T-helper 22 cell (primary cell): ENCODE measurements around the gene LRCOL1.

Experiments
- DNase-seq: peaks from one replicate; pipeline ENCODE4 v3.0.0-alpha.2; 2020; ENCODE audit warnings: low read depth

LRCOL1 gene

GRCh38 chr12:132610051-132610759 lies at the start of gene LRCOL1:
Gene LRCOL1 (minus strand): TSS chr12:132610582. CDS start chr12:132606251, 4,331 bp downstream.
- DNase-seq, result no peak

GRCh38 chr12:132660052-132660451 lies 49.7 kb upstream of the LRCOL1 start:
- no peak for DNase-seq

- no peak for DNase-seq
These were observed 48.8 kb upstream of the LRCOL1 start for GRCh38 chr12:132659146-132659545.

GRCh38 chr12:132658149-132658894 lies 47.9 kb upstream of the LRCOL1 start:
- no peak for DNase-seq

DNA sequence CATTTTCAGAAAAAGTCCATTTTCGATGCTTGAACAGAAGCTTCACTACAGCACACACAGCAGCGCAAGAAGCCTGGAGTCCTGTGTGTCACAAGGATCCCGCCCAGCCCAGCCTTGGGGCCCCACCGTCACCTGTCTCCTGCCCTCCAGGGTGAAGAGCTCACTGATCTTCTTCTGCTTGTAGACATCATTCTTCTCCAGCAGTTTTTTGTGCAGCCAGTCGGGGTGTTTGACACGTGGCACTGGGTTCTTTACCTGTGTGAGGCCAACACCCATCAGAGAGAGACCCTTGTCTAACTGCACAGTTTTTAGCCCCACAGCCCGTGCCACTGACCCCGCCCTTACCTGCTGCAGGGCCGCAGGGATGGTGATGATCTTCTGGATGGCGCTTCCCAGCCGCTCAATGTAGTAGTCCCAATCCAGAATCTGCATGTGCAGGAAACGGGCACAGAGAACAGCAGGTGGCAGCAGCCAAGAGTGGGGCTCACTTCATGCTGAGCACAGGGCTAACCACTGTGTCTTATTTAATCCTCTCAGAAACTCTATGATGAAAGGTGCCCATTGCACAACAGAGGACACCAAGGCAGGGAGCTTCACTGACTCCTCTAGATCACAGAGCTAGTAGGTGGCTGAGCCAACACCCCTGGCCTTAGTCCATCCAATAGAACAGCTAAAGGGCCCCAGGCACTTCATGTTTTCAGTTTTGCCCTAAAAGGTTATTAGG lies 46.8 kb upstream of the LRCOL1 start:
- DNase-seq, result no peak

DNA sequence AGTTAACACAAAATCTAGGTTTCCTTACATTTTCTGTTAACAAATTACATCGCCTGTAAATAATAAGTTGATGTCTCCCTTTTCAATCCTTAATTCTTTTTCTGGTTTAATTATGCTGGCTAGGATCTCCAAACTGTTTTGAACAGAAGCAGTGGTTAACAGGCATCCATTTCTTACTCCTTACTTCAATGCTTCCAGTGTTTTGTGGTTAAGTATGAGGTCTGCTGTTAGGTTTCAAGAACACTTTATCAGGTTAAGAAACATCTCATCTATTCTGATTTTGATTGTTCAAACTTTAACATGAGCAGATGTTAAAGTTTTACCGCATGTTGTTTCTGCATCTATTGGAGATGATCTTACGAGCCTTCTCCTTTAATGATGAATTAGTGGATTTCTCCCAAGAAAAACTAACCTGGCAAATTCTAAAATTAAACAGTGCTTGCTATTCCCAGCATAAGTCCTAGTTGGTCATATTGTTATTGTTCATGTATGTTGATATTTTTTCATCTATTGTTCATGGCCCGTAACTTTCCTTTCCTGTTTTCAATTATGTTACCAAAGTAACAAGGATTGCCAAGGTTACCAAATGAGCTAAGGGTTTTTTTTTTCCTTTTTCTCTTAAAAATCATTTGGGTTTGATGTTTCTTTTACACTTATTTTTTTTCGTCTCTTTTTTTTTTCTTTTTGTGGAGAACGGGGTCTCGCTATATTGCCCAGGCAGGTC lies 43.3 kb upstream of the LRCOL1 start:
- DNase-seq, result no peak

GRCh38 chr12:132651444-132652100 lies 41.2 kb upstream of the LRCOL1 start:
- no peak for DNase-seq

DNA sequence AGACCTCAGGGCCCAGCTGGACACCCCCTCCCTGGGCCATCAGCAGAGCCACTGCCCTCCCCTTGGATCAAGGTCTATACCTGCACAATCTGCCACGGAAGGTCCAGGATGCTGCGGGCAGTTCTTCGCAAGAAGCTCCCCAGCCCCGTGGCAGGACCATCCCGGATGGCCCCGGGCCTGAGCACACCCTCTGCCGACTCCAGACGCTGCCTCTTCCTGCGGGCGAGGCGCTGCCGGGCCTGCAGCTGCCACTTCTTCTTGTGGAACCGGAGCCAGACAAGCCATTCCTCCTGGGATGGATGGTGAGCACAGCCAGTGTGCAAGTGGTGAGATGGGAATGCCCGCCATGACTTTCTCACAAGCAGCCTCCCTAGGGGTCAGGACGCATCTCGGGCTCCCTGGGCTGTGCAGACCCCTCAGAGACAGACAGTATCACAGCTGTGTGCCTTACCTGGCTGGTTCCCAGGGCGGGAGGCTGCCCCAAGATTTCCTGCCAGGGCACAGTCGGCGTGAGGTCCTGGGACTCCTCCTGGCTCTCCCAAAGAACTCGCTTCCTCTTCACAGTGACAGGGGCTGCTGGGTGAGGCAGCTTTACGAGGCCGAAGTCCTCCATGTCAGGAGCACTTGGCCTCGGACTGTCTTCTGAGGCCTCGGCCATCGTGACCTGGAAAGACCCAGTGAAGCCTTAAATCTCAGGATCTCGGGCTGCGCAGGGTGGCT lies 39.0 kb upstream of the LRCOL1 start:
- DNase-seq, result no peak

DNA sequence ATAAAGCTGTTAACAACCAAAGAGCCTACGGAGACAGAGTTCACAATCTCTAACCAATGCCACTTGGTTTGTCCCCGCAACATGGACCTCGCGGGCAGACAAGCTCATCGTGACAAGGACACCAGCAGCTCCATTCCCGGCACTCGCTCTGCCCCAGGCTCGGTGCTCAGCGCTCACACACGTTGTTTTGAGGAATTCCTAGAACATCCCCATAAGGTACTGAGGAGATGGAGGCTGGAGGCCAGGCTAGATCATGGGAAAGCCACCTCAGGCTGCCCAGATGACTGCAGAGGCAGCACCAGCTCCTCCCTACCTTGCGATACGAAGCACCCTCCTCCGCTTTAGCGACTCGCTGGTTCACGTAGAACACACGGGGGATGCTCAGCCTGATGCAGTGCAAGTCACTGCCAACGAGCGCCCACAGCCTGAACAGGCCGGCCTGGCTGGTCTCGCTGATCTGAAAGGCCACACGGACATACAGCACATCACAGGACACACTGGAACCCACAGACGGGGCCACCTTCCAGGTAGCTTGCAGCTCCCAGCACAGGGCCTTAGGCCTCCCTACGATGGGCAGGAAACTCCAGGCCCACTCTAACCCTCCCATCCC lies 38.3 kb upstream of the LRCOL1 start:
- no peak for DNase-seq

GRCh38 chr12:132647858-132648257 lies 37.5 kb upstream of the LRCOL1 start:
- DNase-seq, result no peak

DNA sequence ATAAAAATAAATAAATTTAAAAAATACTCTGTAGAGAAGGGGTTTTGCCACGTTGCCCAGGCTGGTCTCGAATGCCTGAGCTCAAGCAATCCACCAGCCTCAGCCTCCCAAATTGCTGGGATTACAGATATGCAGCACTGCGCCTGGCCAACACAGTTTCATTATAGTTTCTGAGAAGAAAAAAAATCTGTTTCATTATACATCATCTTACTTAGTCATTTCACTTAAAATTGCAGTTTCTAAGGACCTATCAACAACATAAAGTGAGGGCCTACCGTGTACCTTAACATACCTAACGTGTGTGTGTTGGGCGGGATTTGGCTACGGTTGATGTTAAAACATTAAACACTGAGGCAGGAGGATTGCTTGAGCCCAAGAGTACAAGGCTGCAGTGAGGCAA lies 36.5 kb upstream of the LRCOL1 start:
- no peak for DNase-seq

DNA sequence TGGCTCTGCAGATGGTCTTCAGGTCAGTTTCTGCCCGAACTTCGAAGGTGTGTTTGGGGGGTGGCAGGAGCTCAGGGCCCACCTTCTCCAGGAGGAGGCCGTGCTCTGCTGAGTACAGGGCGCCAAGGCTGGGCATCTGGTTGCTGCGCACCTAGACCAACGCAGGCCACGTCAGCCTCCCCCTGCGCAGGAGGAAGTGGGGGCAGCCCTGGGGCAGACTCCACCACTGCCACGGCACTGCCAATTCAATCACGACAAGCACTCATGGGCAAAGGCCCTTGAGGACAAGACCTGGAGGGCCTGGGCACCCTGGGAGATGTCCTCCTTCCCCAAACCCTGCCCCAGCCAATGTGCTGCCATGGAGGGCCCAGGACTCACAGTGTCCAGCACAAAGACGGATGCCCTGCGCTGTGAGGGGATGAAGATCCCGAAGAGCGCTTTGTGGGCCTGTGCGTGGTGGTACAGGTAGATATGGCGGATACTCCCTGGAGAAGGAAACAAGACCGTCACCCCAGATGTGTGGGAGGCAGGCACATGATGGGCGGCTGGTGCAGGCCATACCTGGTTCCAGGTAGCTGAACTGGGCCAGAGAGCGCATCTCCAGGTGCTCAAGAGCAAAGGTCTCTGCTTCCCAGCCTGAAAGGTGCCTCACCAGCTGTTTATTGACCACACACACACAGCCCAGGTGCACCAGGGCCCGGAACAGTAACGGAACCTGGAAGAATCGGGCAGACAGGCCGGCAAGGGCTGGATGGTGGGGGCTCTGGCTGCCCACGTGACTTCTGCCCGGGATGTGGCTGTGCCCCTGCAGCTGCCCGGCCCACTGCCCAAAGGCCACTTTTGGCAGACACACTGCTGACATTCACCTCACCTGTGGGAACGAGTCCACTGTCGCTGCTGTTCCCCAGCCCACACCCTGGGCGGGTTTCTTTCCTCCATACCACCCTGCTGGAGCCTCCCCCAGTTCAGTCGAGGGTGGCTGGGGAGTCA lies 32.8 kb upstream of the LRCOL1 start:
- no peak for DNase-seq

- DNase-seq, result no peak
These were observed 31.6 kb upstream of the LRCOL1 start for GRCh38 chr12:132641811-132642650.

DNA sequence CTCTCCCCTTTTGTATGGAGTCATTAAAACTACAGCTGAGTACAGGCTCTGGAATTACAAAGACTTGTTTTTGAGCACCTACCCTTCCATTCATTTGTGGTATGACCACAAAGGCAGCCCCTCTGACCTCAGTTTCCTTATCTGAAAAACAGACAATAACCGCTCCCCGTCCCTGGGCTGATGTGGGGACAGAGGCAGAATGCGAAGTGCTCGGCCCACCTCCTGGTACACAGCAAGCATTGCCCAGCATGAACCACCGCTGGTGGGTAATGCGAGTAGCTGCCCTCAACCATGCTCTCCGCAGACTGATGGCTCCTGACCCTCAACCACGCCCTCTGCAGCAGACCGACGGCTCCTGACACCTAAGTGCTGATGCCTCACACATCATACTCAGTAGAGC lies 30.6 kb upstream of the LRCOL1 start:
- no peak for DNase-seq

- DNase-seq, result no peak
These were observed 29.7 kb upstream of the LRCOL1 start for GRCh38 chr12:132639956-132640520.

DNA sequence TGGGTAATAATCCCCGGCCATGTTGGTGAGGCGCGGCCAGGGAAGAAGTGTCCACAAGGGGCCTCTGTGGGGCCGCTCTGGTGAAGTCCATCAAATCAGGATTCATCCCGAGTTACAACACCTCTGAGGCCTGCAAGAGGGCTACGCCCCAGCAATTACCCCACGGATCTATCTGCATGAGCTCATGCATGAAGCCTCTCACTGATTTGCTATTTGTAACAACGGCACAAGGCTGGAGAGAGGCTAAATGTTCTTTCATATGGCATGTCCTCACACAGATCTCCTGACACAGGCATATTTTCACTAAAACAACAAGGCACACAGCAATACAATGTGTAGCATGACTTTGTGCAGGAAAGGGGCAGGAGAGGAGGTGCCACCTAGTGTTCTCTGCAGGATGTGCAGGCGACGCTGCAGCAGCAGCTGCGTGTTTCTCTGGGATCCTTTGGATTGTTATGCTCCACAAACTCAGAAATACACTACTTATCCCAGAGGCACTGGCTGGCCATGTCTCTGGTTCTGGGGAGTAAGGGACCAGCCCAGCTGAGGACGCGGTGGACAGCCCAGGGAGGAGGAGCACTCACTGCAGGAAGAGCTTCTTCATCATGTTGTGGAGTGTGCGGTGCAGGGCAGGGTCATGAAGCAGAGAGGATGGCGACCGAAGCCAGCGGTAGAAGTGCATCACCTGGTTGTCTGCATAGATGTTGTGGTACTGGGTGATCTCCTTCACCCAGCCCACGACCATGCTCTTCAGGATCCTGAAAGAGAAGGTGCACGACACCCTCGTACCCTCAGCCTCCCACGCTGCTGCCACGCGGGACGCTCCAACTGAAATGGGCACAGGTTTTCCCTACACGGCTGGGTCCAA lies 28.4 kb upstream of the LRCOL1 start:
- DNase-seq, result no peak

GRCh38 chr12:132637811-132638210 lies 27.4 kb upstream of the LRCOL1 start:
- no peak for DNase-seq
